Activated gamma-delta T cell treated with anti-CD3 and anti-CD28 coated beads, Interleukin-2, amount 50 U/mL, for 16 hours (primary cell): ENCODE results near the gene NRG2.

Experiments used
- DNase-seq: peaks from one replicate; pipeline ENCODE4 v3.0.0-alpha.2; 2020; ENCODE audit warnings: low read depth

The NRG2 gene

DNA sequence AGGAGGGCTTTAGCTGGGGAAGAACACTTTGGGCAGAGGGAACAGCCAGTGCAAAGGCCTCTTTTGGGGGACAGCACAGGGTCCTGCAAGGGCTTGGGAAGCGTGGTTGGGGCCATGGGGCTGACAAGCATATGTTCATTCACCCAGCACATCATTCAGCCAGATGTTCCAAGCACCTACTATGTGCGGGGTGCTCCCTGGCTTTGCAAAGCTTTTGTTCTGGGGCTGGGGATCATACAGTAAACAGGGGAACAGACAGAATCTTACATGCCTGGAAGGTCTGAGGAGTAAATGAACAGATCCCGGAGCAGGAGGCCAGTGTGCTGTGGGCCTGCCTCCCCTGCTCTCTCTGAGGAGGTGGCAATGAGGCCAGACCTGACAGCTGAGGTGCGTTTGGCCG lies 230.8 kb downstream of the NRG2 start:
- no peak for DNase-seq

DNA sequence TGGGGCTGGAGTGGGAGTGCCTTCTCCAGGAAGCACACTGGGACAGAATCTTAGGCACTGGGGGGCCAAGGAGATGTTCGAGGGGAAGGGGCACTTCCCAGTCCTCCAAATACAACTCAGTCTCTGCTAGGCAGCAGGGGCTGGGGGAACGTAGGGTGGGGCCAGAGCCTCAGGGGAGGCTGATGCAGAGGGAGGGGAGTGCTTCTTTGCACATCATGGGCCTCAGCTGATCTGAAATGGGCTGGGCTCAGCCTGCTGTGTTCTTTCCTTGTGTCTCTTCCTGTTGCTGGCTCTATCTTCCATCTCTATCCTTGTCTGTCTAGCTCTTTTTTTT lies 231.9 kb downstream of the NRG2 start:
- no peak for DNase-seq

DNA sequence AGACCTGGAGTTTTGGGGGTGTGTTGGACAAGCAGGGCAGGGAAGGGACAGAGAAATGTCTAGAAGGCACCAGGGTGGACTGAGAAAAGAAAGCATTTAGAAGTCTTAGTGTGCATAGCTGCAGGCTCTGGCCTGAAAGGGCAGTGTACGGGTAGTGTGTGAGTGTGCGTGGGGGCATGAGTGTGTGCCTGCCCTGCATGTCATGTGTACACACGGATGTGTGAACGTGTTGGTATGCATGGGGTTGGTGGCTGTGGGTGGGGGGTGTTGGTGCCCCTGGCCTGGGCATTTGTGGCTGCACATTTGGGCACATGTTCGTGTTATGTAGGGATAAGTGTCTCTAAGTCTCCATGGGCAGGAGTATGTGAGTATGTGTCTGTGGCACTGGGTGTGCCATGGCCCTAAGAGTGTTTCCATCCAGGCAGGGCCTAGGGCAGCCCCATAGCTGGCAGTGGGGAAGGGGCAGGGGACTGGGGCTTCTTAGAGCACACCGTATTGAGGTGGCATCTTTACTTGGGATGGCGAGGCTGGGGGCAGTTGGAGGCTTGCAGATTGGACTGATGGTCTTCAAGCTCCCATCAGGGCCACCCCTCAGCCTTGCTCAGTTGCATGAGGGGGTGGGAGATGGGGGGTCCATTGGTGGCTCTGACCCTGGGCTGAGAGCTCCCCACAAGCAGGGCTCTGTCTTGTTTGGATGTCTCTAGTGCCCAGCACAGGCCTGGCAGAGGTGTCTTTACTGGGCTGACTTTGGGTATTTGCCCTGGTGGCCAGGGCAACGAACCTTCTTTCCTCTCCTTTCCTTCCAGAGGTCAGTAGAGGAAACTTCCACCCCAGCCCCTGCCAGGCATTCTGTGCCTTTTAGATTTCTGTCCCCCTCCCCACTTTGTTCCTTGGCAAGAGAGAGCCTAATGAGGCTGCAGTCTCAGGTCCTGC lies 232.5 kb downstream of the NRG2 start:
- no peak for DNase-seq

DNA sequence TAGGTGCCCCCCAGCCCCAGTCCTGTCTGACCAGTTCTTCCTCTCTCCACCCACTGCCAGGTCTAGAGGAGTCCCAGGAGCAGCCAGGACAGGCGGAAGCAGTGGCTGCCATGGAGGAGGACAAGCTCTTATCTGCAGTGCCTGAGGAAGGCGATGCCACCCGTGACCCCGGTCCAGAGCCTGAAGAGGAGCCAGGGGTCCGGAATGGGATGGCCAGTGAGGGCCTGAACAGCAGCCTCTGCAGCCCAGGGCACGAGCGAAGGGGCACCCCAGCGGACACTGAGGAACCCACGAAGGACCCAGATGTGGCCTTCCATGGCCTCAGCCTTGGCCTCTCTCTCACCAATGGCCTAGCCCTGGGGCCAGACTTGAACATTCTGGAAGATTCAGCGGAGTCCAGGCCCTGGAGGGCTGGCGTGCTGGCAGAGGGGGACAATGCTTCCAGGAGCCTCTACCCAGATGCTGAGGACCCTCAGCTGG lies 233.7 kb downstream of the NRG2 start:
- no peak for DNase-seq

DNA sequence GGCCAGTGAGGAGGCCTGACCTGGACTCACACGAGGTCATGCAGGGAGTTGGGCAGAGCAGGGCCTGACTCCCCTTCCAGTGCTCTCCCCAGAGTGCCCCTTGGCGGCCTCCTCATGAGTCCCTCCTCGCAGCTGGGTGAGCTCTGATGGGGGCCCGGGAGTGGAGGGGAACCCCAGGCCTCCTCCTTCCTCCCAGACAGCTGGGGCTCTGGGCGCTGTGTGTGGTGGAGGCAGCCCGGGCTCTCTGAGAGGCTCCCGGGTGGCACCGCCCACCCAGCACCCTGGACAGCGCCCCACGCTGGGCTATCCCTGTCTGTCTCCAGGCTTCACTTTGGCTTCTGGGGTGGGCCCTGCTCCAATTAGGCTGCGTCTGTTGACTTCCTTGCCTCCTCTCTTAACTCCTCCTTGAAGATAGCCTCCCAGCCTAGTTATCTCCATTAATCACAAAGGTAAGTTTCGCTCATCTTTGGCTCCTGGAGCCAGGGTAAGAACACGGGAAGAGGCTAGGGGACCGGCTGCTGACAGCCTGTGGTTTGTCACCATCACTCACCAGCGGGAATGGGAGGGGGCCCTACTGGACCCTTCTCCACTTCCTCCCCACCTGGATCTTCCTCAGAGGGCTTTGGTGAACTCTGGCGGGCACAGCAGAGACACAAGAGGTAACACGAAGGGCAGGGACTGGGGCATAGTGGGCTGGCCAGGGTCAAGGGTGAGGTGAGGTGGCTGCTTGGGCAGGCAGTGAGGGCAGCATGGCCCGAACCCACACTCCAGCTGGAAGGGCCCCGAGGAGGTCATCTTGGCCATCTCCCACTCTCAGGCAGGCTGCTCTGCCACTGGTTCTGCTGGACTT lies 234.4 kb downstream of the NRG2 start:
- no peak for DNase-seq

DNA sequence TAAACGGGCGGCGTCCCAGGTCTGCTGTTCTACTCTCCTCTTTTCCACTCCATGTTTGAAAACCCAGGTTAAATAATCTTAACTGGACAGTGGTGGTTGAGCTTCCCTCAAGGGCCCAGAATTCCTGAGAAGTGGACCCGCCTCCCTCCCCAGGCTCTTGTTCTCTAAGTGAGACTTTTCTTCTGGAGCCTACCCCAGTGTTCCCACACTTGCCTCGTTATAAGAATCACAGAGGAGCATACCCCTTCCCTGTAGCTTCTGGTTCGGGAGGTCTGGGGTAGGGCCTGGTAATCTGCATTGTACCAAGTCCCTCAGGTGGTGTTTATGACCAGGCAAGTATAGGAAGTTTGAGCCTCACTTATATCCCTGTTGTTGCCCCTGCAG lies 235.5 kb downstream of the NRG2 start:
- no peak for DNase-seq

DNA sequence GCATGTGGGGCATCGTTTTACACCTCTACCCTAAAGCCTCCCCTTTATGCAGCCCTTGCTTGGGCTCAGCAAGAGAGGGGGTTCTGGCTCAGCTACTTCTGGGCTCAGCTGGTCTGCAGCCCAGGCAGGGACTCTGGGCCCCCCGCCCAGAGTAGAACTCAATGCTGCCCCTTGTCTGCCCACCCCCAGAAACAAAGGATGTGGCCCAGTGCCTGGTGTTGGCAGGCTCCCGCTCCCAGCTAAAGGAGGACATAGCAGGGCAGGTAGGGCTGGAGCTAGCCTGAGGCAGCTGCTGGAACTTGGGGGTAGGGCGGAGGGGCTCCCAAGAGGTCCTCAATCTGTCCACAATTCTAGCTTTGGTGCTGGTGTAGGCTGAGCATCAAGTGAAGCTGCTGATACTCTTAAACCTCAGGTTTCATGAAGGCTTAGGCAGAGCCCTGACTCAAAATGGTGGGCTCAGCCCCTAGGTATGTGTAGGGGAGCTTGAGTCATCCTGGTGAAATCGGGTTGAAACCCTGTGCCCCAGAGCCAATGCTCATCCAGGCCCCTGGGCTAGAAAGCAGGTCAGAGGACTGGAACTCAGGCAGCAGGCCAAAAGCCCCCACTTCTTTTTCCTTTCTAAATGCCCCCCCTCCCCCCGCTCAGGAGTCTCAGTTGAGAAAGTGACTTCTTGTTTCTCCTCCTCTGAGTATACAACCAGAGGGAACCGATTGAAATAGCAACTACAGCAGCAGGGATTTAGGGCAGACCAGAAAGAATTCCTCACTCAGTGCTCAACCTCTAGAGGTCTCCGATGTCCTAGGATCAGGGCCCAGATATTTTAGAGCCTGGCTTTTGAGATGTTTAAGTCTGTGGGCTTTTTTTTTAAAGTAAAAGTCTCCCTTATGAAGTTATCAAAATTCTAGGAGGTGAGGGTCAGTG lies 236.1 kb downstream of the NRG2 start:
- no peak for DNase-seq

DNA sequence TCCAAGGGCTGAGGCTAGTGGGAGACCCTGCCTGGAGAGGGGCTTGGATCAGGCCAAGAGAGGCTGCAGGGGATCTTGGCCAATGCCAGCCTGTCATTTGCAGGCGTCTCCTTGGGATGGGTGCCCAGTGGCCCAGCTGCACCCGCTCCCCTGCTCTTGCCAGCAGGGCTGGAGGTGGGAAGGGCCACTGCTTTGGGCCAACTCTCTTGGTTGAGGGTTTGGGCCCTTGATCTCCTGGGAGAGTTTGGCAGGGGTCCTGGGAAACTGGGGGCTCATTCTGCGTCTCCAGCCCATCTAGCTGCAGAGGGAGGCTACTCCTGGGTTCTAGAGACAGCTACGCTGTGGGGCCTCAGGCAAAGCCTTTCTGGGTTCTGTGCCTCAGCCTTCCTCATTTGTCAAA lies 237.0 kb downstream of the NRG2 start:
- no peak for DNase-seq

DNA sequence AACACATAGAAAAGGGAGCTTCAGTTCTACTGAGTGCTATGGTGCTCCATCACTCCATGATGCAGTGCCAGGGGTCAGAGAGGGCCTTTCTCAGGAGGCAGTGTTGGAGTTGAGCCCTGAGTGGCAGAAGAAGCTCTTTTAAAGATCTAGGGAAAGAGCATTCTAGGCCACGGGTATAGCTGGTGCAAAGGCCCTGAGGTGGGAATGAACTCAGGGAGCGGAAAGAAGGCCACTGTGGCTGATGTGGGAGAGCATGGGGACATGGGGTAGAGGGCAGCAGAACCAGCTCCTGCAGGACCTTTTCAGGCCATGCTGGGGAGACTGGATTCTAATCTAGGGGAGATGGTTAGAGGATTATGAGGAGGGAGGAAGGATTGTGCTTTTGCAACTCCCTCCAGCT lies 237.6 kb downstream of the NRG2 start:
- DNase-seq, result no peak

DNA sequence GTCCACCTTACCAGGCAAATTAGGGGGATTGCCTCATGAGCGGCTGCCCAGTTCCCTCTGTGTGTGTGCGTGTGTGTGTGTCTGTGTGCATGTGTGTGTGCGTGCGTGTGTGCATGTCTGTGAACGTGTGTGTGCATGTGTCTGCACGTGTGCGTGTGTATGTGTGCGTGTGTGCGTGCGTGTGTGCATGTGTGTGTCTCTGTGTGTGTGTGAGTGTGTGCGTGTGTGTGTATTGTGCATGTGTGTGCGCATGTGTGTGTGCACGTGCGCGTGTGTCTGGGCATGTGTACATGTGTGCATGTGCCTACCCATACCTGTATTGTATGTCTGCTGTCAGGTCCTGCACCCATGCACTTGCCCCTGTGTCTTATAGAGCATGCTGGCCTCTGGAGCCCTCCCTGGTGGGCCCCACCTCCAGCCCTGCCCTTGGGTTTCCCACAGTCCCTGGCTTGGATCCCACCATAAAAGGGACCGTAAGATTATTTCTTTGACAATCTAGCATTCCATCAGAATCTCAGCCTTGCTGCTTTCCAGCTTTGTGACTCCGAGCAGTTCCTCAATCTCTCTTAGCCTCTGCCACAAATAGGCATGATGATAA lies 238.2 kb downstream of the NRG2 start:
- DNase-seq, result no peak

DNA sequence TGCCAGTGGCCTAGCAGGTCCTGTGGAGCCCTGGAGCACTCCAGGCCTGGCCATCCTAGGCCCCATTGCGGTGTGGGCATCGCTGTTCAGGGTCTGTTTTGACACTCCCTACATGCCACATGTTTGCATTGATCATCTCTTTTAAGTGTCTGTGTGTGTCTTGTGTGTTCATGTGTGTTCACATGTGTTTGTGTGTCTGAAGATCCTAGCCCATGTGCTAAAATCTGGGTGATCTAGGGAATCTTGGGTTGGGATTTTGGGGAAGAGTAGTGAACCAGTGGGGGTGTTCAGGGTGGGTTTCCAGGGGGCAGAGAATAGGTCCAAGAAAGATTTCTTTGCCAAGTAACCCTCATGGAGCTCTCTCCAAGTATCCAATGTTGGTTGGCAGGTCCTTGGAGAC lies 239.1 kb downstream of the NRG2 start:
- no peak for DNase-seq

DNA sequence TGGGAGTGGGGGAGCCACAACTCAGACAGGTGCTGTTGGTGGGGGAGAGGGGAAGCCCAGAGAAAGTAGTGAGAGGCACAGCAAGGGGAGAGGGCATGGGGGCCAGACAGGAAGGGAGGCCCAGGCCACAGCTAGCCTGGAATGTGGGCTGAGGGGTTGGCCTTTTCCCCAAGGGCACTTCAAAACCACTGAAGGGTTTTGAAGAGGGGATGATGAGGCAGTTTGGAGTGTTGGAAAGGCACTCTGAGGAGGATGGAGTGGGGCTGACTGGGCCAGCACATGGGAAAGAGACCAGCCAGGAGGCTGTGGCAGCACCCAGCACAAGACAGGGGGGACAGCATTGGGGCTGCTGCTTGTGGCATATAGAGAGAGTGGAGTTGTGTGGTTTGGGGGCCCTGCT lies 243.7 kb downstream of the NRG2 start:
- no peak for DNase-seq

DNA sequence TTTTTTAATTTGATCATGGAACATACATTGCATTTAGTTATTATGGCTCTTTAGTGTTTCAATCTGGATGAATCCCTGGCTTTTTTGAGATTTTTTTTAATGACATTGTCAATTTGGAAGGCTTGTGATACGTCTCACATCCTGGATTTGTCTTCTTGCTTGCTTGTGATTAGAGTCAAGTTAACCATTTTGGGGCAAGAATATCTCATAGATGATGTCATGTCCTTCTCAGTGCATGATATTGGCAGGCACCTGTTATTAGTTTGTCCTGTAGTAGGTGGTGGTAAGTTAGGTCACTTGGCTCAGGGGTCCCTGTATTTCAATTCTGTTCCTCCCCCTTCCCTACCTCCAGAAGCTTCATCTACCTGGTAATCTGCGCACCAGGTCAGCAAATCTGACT lies 244.2 kb downstream of the NRG2 start:
- DNase-seq, result no peak

DNA sequence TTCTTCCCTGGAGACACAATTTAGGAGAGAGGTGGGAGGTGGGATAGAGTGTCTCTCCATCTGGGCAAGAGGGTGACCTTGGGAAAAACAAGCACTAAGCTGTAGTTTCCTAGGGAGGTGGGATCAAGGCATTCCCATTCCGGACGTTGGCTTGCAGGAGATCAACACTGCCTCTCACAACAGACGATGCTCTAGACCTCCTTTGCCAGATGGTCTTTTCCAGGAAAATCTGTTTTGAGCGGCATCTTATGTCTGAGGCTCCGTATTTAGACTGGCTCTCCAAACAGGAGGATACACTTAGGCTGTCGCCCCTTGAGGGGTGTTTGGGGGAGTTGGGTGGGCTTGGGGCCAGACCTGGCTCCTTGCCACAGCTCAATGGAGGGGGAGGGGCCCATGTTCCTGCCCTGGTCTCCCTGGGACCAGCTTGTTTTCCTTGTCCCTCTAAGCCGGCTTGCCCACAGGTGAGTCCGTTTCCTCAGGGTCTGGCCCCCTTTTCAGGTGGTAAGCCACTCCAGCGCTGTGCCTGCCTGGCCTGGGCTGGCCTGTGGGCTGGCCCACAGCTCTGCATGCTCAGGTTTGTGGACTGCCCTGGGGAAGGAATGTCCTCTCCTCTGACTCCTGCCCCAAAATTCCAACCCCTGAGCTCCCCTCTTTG lies 245.1 kb downstream of the NRG2 start:
- no peak for DNase-seq

DNA sequence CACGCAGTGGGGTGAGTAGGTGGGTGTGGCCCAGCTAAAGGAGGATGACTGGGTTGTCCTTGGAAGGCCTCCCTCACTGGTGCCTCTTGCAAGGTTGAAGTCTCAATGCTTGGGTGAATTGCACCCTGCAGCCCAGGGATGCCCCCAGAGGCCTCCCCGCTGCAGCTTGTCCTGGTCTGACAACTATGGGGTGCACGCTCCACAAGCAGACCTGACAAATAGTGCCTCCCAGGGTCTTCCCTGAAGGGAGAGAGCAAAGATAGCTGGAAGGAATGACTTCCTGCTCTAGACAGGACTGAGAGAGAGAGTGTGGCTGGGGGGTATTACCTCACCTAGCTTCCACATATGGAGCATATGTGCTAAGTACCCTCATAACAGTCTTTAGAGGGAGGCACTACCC lies 245.8 kb downstream of the NRG2 start:
- no peak for DNase-seq
